ENCODE data around the gene CCL24.

- TF ChIP-seq TOX (CRISPR knock-in tag; IDR thresholded peaks at IDR 0.05; ENCODE audit: borderline replicate concordance) (no peak), POU6F1 (CRISPR knock-in tag; IDR thresholded peaks at IDR 0.05; ENCODE audit: borderline replicate concordance, low read depth) (no peak)
Observed at GRCh38 chr7:75849573-75849972, 36.0 kb upstream of the CCL24 start.
